HEK293 (cell line): ENCODE measurements around the gene NFIB.

ENCODE experiments used
- GLIS1 ChIP-seq: fragments of 450-650 bp; formaldehyde crosslinking; IDR thresholded peaks from 2 replicates; pipeline ENCODE4 v1.5.1; 2016; ENCODE audit warnings: missing biosample characterization, missing genetic modification characterization
- GLIS2 ChIP-seq: fragments of 450-650 bp; formaldehyde crosslinking; IDR thresholded peaks from 2 replicates; pipeline ENCODE4 v1.5.1; 2016; ENCODE audit warnings: missing biosample characterization, missing genetic modification characterization
- HOXD13 ChIP-seq: sonication (generic); formaldehyde crosslinking; IDR thresholded peaks from 2 replicates; pipeline ENCODE4 v1.8.0; 2022; ENCODE audit warnings: missing genetic modification reagents, borderline replicate concordance
- KLF1 ChIP-seq: fragments of 450-650 bp; formaldehyde crosslinking; IDR thresholded peaks from 2 replicates; pipeline ENCODE4 v1.5.1; 2016; ENCODE audit warnings: missing biosample characterization, missing genetic modification characterization
- SP7 ChIP-seq: fragments of 450-650 bp; formaldehyde crosslinking; IDR thresholded peaks from 2 replicates; pipeline ENCODE4 v1.5.1; 2016; ENCODE audit warnings: missing biosample characterization, missing genetic modification characterization
- ZBTB21 ChIP-seq: fragments of 450-650 bp; formaldehyde crosslinking; IDR thresholded peaks from 2 replicates; pipeline ENCODE4 v1.5.1; 2017; ENCODE audit warnings: missing biosample characterization, missing genetic modification characterization
- ZNF174 ChIP-seq: fragments of 450-650 bp; formaldehyde crosslinking; IDR thresholded peaks from 2 replicates; pipeline ENCODE4 v1.5.0; 2017; ENCODE audit warnings: missing biosample characterization, mild to moderate bottlenecking, missing genetic modification characterization
- ZNF175 ChIP-seq: fragments of 450-650 bp; formaldehyde crosslinking; IDR thresholded peaks from 2 replicates; pipeline ENCODE4 v1.5.1; 2016; ENCODE audit warnings: missing biosample characterization, missing genetic modification characterization
- ZNF23 ChIP-seq: fragments of 450-650 bp; formaldehyde crosslinking; IDR thresholded peaks from 2 replicates; pipeline ENCODE4 v1.5.1; 2016; ENCODE audit warnings: missing biosample characterization, missing genetic modification characterization, borderline replicate concordance
- ZNF274 ChIP-seq, 2 experiments: fragments of 200-500 bp in 1 of 2; fragments of 450-650 bp in 1 of 2; sonication (Bioruptor generic) in 1 of 2; formaldehyde crosslinking in 1 of 2; IDR thresholded peaks; 2 replicates each; pipeline versions ENCODE4 v1.5.1 to v1.6.1; 2014 to 2016; ENCODE audit warnings: borderline replicate concordance in 1 of 2, inconsistent platforms in 1 of 2, low read length in 1 of 2, missing biosample characterization in 1 of 2, missing genetic modification characterization in 1 of 2
- ZNF341 ChIP-seq: fragments of 450-650 bp; formaldehyde crosslinking; IDR thresholded peaks from 2 replicates; pipeline ENCODE4; 2016; ENCODE audit warnings: low read depth, missing biosample characterization, missing genetic modification characterization
- ZNF37A ChIP-seq: fragments of 450-650 bp; IDR thresholded peaks from 2 replicates; pipeline ENCODE4 v1.5.1; 2018; ENCODE audit warnings: missing biosample characterization, missing genetic modification characterization
- ZNF404 ChIP-seq: fragments of 450-650 bp; formaldehyde crosslinking; IDR thresholded peaks from 2 replicates; pipeline ENCODE4 v1.5.1; 2017; ENCODE audit warnings: missing biosample characterization, missing genetic modification characterization
- ZNF560 ChIP-seq: fragments of 450-650 bp; formaldehyde crosslinking; IDR thresholded peaks from 2 replicates; pipeline ENCODE4 v1.5.1; 2017; ENCODE audit warnings: missing biosample characterization, missing genetic modification characterization, borderline replicate concordance
- ZNF561 ChIP-seq: fragments of 450-650 bp; IDR thresholded peaks from 2 replicates; pipeline ENCODE4 v1.5.1; 2018; ENCODE audit warnings: missing biosample characterization, missing genetic modification characterization, borderline replicate concordance
- ZNF600 ChIP-seq: fragments of 450-650 bp; formaldehyde crosslinking; IDR thresholded peaks from 2 replicates; pipeline ENCODE4 v1.5.1; 2016; ENCODE audit warnings: missing biosample characterization, missing genetic modification characterization
- ZNF747 ChIP-seq: fragments of 450-650 bp; formaldehyde crosslinking; IDR thresholded peaks from 2 replicates; pipeline ENCODE4 v1.5.1; 2016; ENCODE audit warnings: missing biosample characterization, missing genetic modification characterization
- ZNF837 ChIP-seq: fragments of 450-650 bp; formaldehyde crosslinking; IDR thresholded peaks from 2 replicates; pipeline ENCODE4 v1.5.1; 2016; ENCODE audit warnings: missing biosample characterization, missing genetic modification characterization
- ZSCAN23 ChIP-seq: fragments of 450-650 bp; formaldehyde crosslinking; IDR thresholded peaks from 2 replicates; pipeline ENCODE4 v1.5.1; 2016; ENCODE audit warnings: missing biosample characterization, missing genetic modification characterization
- ZXDB ChIP-seq: fragments of 450-650 bp; formaldehyde crosslinking; IDR thresholded peaks from 2 replicates; pipeline ENCODE4 v1.5.1; 2016; ENCODE audit warnings: missing biosample characterization, missing genetic modification characterization
- TF ChIP-seq, protein P1 (sequence below): fragments of 450-650 bp; IDR thresholded peaks from 2 replicates; pipeline ENCODE4 v1.5.1; 2018; ENCODE audit warnings: missing biosample characterization, mild to moderate bottlenecking, missing genetic modification characterization
- TF ChIP-seq, protein P2 (sequence below): fragments of 450-650 bp; formaldehyde crosslinking; IDR thresholded peaks from 2 replicates; pipeline ENCODE4 v1.5.1; 2016; ENCODE audit warnings: missing biosample characterization, missing genetic modification characterization
- TF ChIP-seq, protein P3 (sequence below): fragments of 450-650 bp; formaldehyde crosslinking; IDR thresholded peaks from 2 replicates; pipeline ENCODE4 v1.5.1; 2016; ENCODE audit warnings: missing biosample characterization, missing genetic modification characterization
- TF ChIP-seq, protein P4 (sequence below): fragments of 450-650 bp; formaldehyde crosslinking; IDR thresholded peaks from 2 replicates; pipeline ENCODE4 v1.5.1; 2017; ENCODE audit warnings: missing biosample characterization, missing genetic modification characterization
- TF ChIP-seq, protein P5 (sequence below): fragments of 450-650 bp; formaldehyde crosslinking; IDR thresholded peaks from 2 replicates; pipeline ENCODE4 v1.5.1; 2016; ENCODE audit warnings: missing biosample characterization, missing genetic modification characterization, borderline replicate concordance
- TF ChIP-seq, protein P6 (sequence below): fragments of 450-650 bp; formaldehyde crosslinking; IDR thresholded peaks from 2 replicates; pipeline ENCODE4 v1.5.1; 2017; ENCODE audit warnings: missing biosample characterization, missing genetic modification characterization
- TF ChIP-seq, protein P7 (sequence below): fragments of 450-650 bp; formaldehyde crosslinking; IDR thresholded peaks from 2 replicates; pipeline ENCODE4 v1.5.1; 2016; ENCODE audit warnings: missing biosample characterization, missing genetic modification characterization
- TF ChIP-seq, protein P8 (sequence below): fragments of 450-650 bp; formaldehyde crosslinking; IDR thresholded peaks from 2 replicates; pipeline ENCODE4; 2016; ENCODE audit warnings: missing biosample characterization, missing genetic modification characterization

NFIB gene

DNA sequence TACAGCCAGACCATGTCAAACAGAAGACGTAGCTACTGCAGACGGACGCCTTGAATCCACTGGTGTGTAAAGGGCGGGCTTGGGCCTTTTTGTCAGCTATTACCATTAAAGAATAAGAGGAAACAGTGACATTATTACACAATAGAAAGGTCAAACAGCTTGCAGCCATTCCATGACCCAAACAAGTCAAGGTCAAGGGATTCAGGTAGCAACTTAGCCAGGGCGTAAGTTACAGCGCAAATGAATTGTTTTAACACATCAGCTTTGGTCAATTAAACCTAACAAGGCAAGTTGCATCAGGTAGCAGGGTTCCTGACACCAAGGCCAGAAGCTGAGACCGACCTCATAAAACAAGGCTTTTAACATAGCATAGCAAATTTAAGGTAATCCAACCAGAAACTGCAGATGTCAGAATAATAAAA, 15.3 kb downstream of the NFIB start (continued):
- TF ChIP-seq ZNF747 (tag by site-specific recombination), result no peak
- TF ChIP-seq, protein P1, sequence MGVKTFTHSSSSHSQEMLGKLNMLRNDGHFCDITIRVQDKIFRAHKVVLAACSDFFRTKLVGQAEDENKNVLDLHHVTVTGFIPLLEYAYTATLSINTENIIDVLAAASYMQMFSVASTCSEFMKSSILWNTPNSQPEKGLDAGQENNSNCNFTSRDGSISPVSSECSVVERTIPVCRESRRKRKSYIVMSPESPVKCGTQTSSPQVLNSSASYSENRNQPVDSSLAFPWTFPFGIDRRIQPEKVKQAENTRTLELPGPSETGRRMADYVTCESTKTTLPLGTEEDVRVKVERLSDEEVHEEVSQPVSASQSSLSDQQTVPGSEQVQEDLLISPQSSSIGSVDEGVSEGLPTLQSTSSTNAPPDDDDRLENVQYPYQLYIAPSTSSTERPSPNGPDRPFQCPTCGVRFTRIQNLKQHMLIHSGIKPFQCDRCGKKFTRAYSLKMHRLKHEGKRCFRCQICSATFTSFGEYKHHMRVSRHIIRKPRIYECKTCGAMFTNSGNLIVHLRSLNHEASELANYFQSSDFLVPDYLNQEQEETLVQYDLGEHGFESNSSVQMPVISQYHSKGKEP (tag by site-specific recombination), result peak; percentile 54; the same call in 1 of the 2 replicates
- peak; percentile 41; the same call in 1 of the 2 replicates for TF ChIP-seq SP7
- TF ChIP-seq ZNF341, result no peak
- TF ChIP-seq, protein P2, sequence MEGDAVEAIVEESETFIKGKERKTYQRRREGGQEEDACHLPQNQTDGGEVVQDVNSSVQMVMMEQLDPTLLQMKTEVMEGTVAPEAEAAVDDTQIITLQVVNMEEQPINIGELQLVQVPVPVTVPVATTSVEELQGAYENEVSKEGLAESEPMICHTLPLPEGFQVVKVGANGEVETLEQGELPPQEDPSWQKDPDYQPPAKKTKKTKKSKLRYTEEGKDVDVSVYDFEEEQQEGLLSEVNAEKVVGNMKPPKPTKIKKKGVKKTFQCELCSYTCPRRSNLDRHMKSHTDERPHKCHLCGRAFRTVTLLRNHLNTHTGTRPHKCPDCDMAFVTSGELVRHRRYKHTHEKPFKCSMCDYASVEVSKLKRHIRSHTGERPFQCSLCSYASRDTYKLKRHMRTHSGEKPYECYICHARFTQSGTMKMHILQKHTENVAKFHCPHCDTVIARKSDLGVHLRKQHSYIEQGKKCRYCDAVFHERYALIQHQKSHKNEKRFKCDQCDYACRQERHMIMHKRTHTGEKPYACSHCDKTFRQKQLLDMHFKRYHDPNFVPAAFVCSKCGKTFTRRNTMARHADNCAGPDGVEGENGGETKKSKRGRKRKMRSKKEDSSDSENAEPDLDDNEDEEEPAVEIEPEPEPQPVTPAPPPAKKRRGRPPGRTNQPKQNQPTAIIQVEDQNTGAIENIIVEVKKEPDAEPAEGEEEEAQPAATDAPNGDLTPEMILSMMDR (tag by site-specific recombination), result no peak
- TF ChIP-seq GLIS1 (tag by site-specific recombination), result no peak
- TF ChIP-seq, protein P3, sequence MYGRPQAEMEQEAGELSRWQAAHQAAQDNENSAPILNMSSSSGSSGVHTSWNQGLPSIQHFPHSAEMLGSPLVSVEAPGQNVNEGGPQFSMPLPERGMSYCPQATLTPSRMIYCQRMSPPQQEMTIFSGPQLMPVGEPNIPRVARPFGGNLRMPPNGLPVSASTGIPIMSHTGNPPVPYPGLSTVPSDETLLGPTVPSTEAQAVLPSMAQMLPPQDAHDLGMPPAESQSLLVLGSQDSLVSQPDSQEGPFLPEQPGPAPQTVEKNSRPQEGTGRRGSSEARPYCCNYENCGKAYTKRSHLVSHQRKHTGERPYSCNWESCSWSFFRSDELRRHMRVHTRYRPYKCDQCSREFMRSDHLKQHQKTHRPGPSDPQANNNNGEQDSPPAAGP (tag by site-specific recombination), result no peak
- TF ChIP-seq ZNF175 (tag by site-specific recombination), result no peak
- TF ChIP-seq, protein P4, sequence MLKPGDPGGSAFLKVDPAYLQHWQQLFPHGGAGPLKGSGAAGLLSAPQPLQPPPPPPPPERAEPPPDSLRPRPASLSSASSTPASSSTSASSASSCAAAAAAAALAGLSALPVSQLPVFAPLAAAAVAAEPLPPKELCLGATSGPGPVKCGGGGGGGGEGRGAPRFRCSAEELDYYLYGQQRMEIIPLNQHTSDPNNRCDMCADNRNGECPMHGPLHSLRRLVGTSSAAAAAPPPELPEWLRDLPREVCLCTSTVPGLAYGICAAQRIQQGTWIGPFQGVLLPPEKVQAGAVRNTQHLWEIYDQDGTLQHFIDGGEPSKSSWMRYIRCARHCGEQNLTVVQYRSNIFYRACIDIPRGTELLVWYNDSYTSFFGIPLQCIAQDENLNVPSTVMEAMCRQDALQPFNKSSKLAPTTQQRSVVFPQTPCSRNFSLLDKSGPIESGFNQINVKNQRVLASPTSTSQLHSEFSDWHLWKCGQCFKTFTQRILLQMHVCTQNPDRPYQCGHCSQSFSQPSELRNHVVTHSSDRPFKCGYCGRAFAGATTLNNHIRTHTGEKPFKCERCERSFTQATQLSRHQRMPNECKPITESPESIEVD (tag by site-specific recombination), result peak; percentile 74
- no peak for TF ChIP-seq ZNF23 (tag by site-specific recombination)
- TF ChIP-seq ZXDB (tag by site-specific recombination), result no peak
- TF ChIP-seq ZNF837 (tag by site-specific recombination), result no peak
- no peak for TF ChIP-seq ZNF561 (tag by site-specific recombination)
- TF ChIP-seq, protein P5, sequence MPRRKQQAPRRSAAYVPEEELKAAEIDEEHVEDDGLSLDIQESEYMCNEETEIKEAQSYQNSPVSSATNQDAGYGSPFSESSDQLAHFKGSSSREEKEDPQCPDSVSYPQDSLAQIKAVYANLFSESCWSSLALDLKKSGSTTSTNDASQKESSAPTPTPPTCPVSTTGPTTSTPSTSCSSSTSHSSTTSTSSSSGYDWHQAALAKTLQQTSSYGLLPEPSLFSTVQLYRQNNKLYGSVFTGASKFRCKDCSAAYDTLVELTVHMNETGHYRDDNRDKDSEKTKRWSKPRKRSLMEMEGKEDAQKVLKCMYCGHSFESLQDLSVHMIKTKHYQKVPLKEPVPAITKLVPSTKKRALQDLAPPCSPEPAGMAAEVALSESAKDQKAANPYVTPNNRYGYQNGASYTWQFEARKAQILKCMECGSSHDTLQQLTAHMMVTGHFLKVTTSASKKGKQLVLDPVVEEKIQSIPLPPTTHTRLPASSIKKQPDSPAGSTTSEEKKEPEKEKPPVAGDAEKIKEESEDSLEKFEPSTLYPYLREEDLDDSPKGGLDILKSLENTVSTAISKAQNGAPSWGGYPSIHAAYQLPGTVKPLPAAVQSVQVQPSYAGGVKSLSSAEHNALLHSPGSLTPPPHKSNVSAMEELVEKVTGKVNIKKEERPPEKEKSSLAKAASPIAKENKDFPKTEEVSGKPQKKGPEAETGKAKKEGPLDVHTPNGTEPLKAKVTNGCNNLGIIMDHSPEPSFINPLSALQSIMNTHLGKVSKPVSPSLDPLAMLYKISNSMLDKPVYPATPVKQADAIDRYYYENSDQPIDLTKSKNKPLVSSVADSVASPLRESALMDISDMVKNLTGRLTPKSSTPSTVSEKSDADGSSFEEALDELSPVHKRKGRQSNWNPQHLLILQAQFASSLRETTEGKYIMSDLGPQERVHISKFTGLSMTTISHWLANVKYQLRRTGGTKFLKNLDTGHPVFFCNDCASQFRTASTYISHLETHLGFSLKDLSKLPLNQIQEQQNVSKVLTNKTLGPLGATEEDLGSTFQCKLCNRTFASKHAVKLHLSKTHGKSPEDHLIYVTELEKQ (tag by site-specific recombination), result no peak
- TF ChIP-seq HOXD13 (CRISPR knock-in tag), result peak; percentile 56; the same call in 1 of the 2 replicates
- TF ChIP-seq ZNF174, result no peak
- TF ChIP-seq ZSCAN23, result no peak
- TF ChIP-seq ZNF404, result no peak
- TF ChIP-seq, protein P6, sequence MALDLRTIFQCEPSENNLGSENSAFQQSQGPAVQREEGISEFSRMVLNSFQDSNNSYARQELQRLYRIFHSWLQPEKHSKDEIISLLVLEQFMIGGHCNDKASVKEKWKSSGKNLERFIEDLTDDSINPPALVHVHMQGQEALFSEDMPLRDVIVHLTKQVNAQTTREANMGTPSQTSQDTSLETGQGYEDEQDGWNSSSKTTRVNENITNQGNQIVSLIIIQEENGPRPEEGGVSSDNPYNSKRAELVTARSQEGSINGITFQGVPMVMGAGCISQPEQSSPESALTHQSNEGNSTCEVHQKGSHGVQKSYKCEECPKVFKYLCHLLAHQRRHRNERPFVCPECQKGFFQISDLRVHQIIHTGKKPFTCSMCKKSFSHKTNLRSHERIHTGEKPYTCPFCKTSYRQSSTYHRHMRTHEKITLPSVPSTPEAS (tag by site-specific recombination), result no peak
- no peak for TF ChIP-seq ZNF600 (tag by site-specific recombination)
- TF ChIP-seq, protein P7, sequence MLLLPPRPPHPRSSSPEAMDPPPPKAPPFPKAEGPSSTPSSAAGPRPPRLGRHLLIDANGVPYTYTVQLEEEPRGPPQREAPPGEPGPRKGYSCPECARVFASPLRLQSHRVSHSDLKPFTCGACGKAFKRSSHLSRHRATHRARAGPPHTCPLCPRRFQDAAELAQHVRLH, result no peak
- no peak for TF ChIP-seq GLIS2
- TF ChIP-seq ZNF560 (tag by site-specific recombination), result no peak
- TF ChIP-seq, protein P8, sequence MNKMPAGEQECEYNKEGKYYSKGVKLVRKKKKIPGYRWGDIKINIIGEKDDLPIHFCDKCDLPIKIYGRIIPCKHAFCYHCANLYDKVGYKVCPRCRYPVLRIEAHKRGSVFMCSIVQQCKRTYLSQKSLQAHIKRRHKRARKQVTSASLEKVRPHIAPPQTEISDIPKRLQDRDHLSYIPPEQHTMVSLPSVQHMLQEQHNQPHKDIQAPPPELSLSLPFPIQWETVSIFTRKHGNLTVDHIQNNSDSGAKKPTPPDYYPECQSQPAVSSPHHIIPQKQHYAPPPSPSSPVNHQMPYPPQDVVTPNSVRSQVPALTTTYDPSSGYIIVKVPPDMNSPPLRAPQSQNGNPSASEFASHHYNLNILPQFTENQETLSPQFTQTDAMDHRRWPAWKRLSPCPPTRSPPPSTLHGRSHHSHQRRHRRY (tag by site-specific recombination), result no peak
- TF ChIP-seq ZNF274 (IDR thresholded peaks at IDR 0.05; ENCODE audit: low read length), result no peak
- no peak for TF ChIP-seq ZNF274 (tag by site-specific recombination; IDR thresholded peaks at IDR 0.05; ENCODE audit: borderline replicate concordance)
- no peak for TF ChIP-seq KLF1 (tag by site-specific recombination)
- TF ChIP-seq ZNF37A (tag by site-specific recombination), result no peak
- TF ChIP-seq ZBTB21 (tag by site-specific recombination), result no peak
